Measurements from ENCODE around the gene MROH7.
"Not testable (repeated sequence)": the region's sequence is repeated elsewhere in the genome, so short reads cannot be mapped to it uniquely, and the experiment has no call there.

Gene MROH7

DNA sequence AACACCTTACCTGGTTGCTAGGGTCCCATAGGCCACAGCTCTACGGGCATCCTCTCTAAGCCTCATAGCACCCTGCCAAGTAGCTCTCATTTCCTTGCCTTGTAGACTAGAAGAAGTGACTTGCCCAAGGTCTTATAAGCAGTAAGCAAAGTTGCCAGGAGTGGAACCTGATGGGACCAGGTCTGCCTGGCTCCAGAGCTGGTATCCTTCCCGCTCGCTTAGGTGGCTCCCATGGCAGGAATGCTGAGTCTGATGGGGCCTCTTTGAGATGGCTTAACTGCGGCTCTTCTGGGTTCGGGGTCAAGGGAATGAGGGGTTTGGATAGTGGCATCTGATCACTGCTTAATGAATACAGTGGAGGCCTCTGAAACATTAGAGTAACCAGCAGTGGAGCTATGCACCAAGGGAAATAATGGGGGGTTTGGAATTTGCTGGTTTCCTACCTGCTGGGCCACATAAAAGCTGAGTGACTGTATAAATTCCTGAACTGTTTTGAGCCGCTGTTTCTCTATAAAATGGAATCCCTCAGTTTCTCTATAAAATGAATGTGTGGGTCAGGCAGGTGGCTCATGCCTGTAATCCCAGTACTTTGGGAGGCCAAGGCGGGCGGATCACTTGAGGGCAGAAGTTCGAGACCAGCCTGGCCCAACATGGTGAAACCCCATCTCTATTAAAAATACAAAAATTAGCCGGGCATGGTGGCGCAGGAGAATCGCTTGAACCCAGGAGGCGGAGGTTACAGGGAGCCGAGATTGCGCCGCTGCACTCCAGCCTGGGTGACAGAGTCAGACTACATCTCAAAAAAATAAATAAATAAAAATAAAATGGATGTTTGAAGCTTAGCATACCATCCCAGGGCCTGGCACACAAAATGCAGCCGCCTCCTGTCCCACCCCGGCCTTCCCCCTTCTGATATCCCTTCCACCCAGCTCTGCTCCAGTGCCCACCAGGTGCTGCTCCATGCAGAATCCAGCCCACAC, 30.7 kb upstream of the MROH7 start:
- DNase-seq, result no peak

DNA sequence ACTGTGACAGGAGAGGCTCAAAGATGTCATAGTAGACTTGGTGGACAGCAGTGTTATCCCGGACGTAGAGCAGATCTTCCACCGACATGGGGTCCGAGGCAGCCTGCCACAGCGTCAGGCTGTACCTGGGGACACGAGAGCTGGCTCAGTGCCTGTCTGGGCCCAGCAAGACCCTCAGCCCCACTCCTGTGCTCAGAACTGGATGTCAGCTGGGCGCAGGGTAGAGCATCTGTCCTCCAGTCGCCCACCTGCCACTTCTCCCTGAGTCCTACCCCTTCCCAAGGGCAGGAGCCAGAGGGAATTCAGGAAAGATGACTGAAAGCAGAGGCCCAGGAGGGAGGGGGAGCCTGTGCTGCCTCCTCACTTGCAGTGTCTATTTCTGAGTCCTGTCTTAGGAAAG, 30.0 kb upstream of the MROH7 start:
- no peak for DNase-seq

- no peak for DNase-seq
These were observed 27.6 kb upstream of the MROH7 start for GRCh38 chr1:54614024-54614423.

GRCh38 chr1:54614563-54614962, 27.0 kb upstream of the MROH7 start:
- no peak for DNase-seq

GRCh38 chr1:54615531-54616279, 25.9 kb upstream of the MROH7 start:
- no peak for DNase-seq

DNA sequence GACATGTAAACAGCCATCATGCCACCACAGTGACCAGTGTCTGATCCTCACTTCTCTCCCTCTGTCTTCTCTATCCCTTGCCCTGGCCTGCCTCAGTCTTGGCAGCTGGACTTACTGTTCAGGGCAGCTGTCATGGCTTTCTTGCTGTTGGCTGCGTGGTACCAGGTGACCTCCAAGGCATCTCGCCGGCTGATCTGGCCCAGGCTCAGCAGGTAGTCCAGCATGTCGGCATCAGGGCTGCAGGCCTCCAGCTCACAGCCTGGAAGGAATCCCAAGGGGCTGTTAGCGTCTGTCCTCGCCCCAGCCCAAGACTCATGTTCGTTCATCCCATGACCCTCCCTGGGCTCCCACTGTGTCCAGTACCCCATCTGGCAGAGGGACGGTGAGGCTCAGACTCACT, 21.8 kb upstream of the MROH7 start:
- DNase-seq, result no peak

- DNase-seq, result no peak
These were observed 18.2 kb upstream of the MROH7 start, which contains the start of gene FAM151A for GRCh38 chr1:54623216-54624007. Gene FAM151A (minus strand): TSS chr1:54623525. CDS start chr1:54623395, 130 bp downstream.

GRCh38 chr1:54624466-54625464, 16.8 kb upstream of the MROH7 start:
- no peak for DNase-seq

DNA sequence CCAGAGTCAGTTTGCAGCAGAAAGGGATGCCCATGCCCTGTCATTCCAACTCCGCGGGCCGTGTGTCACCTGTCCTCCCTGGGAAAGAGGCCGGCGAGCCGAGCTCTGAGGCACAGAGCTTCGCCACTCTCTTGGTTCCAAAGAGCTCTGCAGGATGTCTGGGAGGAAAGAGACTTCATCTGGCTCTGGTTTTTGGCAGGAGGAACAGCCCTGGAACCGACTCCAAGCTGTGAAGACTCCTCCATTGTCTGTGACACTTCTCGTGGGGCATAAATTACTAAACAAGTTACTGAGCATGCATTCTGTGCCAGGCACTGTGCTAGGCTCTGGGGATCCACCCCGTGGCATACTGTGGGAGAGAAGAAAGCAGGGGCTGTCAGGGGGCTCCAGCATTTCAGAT, 14.4 kb upstream of the MROH7 start:
- no peak for DNase-seq

- DNase-seq, result not testable (repeated sequence)
These were observed 5.8 kb upstream of the MROH7 start for GRCh38 chr1:54635804-54636203.

GRCh38 chr1:54636461-54637446, 4.8 kb upstream of the MROH7 start:
- DNase-seq, result not testable (repeated sequence)

- DNase-seq, result no peak
These were observed 1.2 kb upstream of the MROH7 start for GRCh38 chr1:54640361-54640760.

DNA sequence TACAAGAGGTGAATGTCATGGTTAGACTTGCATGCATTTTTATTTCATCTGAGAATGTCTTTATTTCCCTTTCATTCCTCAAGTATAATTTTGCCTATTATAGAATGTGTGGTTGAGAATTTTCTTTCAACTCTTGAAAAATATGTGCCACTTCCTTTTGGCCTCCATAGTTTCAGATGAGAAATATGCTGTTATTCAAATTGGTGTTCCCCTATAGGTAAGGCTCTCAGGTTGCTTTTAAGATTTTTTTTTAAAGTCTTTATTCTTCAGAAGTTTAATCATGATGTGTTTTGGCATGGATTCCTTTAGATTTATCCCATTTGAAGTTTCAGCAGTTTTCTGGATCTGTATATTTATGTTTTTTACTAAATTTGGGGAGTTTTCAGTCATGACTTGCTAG, 2.1 kb downstream of the MROH7 start:
- no peak for DNase-seq

GRCh38 chr1:54645806-54646676, 4.5 kb downstream of the MROH7 start:
- no peak for DNase-seq

- DNase-seq, result no peak
These were observed 7.7 kb downstream of the MROH7 start for GRCh38 chr1:54649130-54649898.

GRCh38 chr1:54649921-54650320, 8.3 kb downstream of the MROH7 start:
- no peak for DNase-seq

DNA sequence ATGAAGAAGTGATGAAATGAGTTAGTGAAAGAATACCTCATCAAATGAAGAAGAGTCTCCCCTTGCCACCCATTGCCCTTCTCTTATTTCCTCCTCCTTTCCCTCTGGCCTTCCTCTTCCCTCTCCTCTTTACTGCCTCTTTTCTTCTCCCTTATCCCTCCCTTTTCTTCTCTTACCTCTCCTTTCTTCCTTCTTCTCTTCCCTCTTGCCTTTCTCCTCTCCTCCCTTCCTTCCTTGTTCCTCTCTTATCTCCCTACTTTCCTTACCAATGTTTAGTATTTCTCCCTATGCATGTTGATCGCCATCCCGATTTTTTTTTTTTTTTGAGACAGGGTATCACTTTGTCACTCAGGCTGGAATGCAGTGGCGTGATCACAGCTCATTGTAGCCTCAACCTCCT, 8.8 kb downstream of the MROH7 start:
- no peak for DNase-seq

DNA sequence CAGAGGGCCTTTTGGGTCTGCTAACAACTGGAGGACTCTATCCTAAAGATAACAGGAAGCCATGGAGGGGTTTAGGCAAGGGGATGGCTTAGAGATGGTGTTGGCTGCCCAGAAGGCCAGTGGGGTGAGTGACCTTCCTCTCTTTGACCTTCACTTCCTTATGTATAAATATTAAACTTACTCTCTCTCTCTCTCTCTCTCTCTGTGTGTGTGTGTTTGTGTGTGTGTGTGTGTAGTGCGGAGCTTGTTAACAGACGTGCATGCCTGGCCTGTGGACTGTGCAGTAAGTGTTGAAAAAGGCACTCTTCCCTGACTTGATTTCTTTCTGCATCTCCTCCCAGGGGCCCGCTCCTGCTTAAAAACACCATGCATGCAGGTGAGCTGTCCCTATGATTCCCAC, 10.0 kb downstream of the MROH7 start:
- no peak for DNase-seq

GRCh38 chr1:54652168-54652567, 10.6 kb downstream of the MROH7 start:
- peak in 1 of 2 donors; percentile 2 for DNase-seq
